HPDE6-E6E7 (cell line): Measurements from ENCODE around the gene TSR3.

Source experiments
- DNase-seq: peaks from one replicate; pipeline ENCODE4 v3.0.0; 2011; ENCODE audit warnings: missing footprints; ENCODE audit errors: extremely low spot score

TSR3 gene

GRCh38 chr16:1378087-1378803, 26.6 kb upstream of the TSR3 start:
- no peak for DNase-seq

GRCh38 chr16:1377406-1378010, 25.8 kb upstream of the TSR3 start:
- DNase-seq, result no peak

- no peak for DNase-seq
Measured at GRCh38 chr16:1375741-1376410, 24.2 kb upstream of the TSR3 start.

- DNase-seq, result no peak
Measured at GRCh38 chr16:1375298-1375640, 23.6 kb upstream of the TSR3 start.

GRCh38 chr16:1374418-1375297, 23.0 kb upstream of the TSR3 start:
- no peak for DNase-seq

GRCh38 chr16:1372292-1372950, 20.7 kb upstream of the TSR3 start:
- DNase-seq, result no peak

- DNase-seq, result no peak
Measured at GRCh38 chr16:1371054-1371978, 19.6 kb upstream of the TSR3 start.

- no peak for DNase-seq
Measured at GRCh38 chr16:1367486-1368174, 16.0 kb upstream of the TSR3 start.

- no peak for DNase-seq
Measured at GRCh38 chr16:1366712-1367299, 15.1 kb upstream of the TSR3 start.

GRCh38 chr16:1366060-1366711, 14.5 kb upstream of the TSR3 start:
- no peak for DNase-seq

GRCh38 chr16:1364510-1364909, 12.8 kb upstream of the TSR3 start:
- DNase-seq, result no peak

GRCh38 chr16:1363501-1364041, 11.9 kb upstream of the TSR3 start:
- DNase-seq, result peak; percentile 73

GRCh38 chr16:1362807-1363206, 11.1 kb upstream of the TSR3 start:
- no peak for DNase-seq

GRCh38 chr16:1361685-1362360, 10.1 kb upstream of the TSR3 start:
- no peak for DNase-seq

- no peak for DNase-seq
Measured at GRCh38 chr16:1357906-1358566, 6.4 kb upstream of the TSR3 start.

GRCh38 chr16:1356061-1356900, 4.6 kb upstream of the TSR3 start:
- DNase-seq, result no peak

- DNase-seq, result no peak
Measured at GRCh38 chr16:1355591-1355990, 3.9 kb upstream of the TSR3 start.
